Retinal pigment epithelial cell (primary cell): ENCODE measurements around the gene RBM38.

ENCODE experiments used
- DNase-seq: peaks from one replicate; pipeline ENCODE4 v3.0.0-alpha.2; 2010; ENCODE audit warnings: low read depth
- H3K4me3 ChIP-seq: 2 replicates; pipeline ENCODE4 v1.5.1; 2011; ENCODE audit warnings: mild to moderate bottlenecking, low read length, control low read depth, moderate library complexity
- TF ChIP-seq, protein P1 (sequence below): conservative IDR thresholded peaks from 2 replicates; pipeline ENCODE4 v1.5.1; 2011; ENCODE audit warnings: low read depth, low read length, control low read depth, inconsistent platforms

The RBM38 gene

DNA sequence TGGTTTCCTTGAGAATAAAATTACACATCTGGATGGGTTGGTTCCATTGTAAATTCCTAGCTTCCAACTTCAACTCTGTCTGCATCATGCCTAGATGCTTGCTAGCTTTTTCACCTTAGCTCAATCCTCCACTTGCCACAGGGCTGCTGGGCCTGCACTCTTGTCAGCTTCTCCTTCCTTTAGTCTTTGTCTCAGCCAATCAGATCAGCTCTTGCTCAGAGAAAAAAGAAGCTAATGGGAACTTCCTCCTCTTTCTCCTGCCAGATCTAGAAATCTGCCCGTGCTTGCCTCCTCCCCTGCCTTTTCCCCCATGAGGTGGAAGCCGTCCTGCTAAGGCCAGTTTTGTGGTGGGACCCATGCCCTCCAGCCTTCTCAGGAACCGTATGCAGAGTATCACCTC, 21.6 kb upstream of the RBM38 start:
- no peak overlapping the region for H3K4me3 ChIP-seq
- TF ChIP-seq, protein P1, sequence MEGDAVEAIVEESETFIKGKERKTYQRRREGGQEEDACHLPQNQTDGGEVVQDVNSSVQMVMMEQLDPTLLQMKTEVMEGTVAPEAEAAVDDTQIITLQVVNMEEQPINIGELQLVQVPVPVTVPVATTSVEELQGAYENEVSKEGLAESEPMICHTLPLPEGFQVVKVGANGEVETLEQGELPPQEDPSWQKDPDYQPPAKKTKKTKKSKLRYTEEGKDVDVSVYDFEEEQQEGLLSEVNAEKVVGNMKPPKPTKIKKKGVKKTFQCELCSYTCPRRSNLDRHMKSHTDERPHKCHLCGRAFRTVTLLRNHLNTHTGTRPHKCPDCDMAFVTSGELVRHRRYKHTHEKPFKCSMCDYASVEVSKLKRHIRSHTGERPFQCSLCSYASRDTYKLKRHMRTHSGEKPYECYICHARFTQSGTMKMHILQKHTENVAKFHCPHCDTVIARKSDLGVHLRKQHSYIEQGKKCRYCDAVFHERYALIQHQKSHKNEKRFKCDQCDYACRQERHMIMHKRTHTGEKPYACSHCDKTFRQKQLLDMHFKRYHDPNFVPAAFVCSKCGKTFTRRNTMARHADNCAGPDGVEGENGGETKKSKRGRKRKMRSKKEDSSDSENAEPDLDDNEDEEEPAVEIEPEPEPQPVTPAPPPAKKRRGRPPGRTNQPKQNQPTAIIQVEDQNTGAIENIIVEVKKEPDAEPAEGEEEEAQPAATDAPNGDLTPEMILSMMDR = no peak
- no peak for DNase-seq

- no peak overlapping the region for H3K4me3 ChIP-seq
- no peak for DNase-seq
- TF ChIP-seq, protein P1 = no peak
Observed at GRCh38 chr20:57370316-57370715, 20.9 kb upstream of the RBM38 start.

DNA sequence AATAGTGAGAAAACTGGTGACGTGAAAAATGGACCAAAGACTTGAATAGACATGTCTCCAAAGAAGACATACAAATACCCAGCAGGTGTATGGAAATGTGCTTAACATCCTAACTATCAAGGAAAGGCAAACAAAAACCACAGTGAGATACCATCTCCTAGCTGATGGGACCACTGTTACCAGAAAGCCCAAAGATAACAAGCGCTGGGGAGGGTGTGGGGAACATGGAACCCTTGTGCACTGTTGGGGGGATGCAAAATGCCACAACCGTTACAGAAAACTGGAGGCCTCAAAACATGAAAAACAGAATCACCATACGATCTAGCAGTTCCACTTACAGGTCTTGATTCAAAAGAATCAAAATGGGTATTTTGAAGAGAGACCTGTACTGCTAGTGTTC, 19.8 kb upstream of the RBM38 start:
- no peak for DNase-seq
- TF ChIP-seq, protein P1 = no peak
- H3K4me3 ChIP-seq = no peak overlapping the region

- H3K4me3 ChIP-seq = no peak overlapping the region
- TF ChIP-seq, protein P1 = no peak
- no peak for DNase-seq
Observed at GRCh38 chr20:57372157-57372556, 19.0 kb upstream of the RBM38 start.

DNA sequence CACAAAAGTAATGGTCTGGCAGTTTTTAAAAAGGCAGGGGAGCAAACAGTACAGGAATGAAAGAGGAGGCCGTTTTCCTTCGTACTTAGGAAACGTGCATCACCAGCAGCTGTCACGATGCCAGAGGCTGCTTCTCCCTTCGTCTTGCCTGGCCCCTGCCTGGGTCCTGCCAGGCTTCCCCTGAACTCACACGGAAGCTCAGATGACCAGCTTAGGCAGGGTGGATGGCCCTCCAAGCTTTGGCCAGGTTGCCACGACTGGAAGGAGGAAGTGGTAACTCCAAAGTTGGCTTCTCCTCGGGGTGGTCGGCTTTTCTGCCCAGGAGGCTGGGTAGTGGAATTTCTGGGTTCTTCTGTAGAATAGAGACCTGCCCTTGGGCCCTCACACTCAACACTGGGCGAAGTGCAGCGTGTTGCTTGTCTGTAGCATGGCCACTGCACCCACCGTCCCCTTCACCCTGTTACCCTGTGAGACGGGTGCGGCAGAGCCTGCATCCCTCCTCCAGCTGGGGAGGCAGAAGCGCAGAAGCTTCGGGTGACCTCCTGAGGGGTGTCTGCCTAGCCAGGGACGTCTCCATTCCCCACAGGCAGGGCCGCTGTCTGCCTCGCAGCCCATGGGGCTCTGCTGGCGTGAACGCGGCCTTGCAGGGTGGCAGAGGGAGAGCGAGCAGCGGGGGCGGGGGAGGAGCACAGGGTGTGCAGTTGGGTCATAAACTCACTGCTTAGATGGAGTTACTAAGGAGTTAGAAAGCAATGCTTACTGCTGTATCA, 18.4 kb upstream of the RBM38 start:
- H3K4me3 ChIP-seq = no peak overlapping the region
- TF ChIP-seq, protein P1 = no peak
- no peak for DNase-seq

- H3K4me3 ChIP-seq = no peak overlapping the region
- TF ChIP-seq, protein P1 = no peak
- no peak for DNase-seq
Observed at GRCh38 chr20:57374343-57374930, 16.8 kb upstream of the RBM38 start.
